Measurements from ENCODE around the gene ADAMTSL1. TPM values are rescaled to one million over a fixed set of nuclear protein-coding genes. Genes with fewer than 3 reads are reported as not detected.

ADAMTSL1 gene, protein sequence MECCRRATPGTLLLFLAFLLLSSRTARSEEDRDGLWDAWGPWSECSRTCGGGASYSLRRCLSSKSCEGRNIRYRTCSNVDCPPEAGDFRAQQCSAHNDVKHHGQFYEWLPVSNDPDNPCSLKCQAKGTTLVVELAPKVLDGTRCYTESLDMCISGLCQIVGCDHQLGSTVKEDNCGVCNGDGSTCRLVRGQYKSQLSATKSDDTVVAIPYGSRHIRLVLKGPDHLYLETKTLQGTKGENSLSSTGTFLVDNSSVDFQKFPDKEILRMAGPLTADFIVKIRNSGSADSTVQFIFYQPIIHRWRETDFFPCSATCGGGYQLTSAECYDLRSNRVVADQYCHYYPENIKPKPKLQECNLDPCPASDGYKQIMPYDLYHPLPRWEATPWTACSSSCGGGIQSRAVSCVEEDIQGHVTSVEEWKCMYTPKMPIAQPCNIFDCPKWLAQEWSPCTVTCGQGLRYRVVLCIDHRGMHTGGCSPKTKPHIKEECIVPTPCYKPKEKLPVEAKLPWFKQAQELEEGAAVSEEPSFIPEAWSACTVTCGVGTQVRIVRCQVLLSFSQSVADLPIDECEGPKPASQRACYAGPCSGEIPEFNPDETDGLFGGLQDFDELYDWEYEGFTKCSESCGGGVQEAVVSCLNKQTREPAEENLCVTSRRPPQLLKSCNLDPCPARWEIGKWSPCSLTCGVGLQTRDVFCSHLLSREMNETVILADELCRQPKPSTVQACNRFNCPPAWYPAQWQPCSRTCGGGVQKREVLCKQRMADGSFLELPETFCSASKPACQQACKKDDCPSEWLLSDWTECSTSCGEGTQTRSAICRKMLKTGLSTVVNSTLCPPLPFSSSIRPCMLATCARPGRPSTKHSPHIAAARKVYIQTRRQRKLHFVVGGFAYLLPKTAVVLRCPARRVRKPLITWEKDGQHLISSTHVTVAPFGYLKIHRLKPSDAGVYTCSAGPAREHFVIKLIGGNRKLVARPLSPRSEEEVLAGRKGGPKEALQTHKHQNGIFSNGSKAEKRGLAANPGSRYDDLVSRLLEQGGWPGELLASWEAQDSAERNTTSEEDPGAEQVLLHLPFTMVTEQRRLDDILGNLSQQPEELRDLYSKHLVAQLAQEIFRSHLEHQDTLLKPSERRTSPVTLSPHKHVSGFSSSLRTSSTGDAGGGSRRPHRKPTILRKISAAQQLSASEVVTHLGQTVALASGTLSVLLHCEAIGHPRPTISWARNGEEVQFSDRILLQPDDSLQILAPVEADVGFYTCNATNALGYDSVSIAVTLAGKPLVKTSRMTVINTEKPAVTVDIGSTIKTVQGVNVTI (N-terminal part only)
- total RNA-seq: not detected

GRCh38 chr9:18473652-18474279, at the start of gene ADAMTSL1:
Gene ADAMTSL1, plus strand, starts transcription at chr9:18474153. Its CDS starts 80 bp downstream, at chr9:18474233.
- no peak for DNase-seq

GRCh38 chr9:18427691-18428090, 46.3 kb upstream of the ADAMTSL1 start:
- DNase-seq: no peak

DNA sequence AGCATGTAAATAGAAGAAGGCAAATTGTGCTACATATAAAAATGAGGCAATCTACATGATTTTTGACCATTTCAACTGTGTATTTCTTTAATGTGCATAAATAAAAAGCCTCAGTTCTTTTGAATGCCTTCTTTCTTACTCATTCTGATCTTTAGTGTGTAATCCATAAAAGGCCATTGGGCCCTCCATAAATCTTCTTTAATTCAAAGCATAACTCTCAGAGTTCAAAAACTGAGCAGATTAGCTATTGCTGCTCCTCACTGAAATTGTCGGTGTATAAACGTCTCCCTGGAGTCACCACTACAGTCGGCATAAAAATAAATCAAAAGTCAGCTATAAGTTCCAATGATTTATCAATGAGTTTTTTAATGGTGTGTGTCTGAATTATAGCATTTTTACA, 45.3 kb upstream of the ADAMTSL1 start:
- no peak for DNase-seq

- DNase-seq: no peak
Measured at GRCh38 chr9:18429070-18429469, 44.9 kb upstream of the ADAMTSL1 start.

GRCh38 chr9:18433620-18434019, 40.3 kb upstream of the ADAMTSL1 start:
- no peak for DNase-seq

- DNase-seq: no peak
Measured at GRCh38 chr9:18437315-18438201, 36.4 kb upstream of the ADAMTSL1 start.

DNA sequence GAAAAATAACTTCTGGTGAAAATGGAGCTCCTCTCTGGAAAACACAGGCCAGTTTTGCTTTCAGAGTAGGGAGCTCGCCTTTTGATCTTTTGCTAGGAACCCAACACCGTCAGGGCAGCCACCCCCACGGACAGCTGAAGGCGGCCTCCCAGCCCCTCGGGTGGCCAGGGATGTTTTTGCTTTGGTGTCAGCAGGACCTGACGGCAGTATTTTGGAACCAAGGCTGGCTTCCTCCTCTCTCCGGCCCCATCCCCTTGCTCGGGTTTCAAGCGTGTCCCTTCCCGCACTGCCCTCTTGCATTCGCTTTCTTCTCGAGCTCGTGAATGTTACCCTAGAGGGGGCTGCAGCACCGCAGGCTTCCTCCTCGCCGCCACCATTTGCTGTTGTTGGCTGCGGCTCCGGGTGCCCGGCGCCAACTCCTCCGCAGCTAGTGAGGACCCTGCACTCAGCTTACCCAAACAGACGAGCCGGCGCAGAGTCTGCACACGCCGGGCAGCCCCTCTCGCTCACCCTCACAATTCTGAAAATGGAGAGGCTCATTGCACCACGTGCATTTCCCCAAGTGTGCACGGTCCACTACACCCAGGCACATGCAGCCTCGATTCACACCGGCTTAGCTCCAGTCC, 35.5 kb upstream of the ADAMTSL1 start:
- no peak for DNase-seq

DNA sequence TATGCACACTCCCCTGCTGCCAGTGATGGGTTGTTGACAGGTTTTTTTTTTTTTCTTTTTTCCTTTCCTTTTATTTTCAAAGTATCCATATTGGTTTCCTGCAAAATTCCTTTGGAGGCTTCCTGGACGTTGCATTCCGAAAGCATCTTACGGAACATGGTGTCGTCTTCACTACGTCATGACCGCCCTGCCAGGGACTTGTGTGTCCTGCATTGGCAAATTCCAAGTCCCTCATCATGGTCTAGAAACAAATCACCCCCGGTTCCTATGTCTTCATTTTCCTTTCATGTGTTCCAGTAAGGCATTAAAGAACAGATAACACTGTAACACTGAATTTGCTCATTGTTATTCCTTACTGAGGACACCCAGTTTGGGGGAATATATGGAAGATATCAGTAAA, 35.0 kb upstream of the ADAMTSL1 start:
- DNase-seq: no peak

DNA sequence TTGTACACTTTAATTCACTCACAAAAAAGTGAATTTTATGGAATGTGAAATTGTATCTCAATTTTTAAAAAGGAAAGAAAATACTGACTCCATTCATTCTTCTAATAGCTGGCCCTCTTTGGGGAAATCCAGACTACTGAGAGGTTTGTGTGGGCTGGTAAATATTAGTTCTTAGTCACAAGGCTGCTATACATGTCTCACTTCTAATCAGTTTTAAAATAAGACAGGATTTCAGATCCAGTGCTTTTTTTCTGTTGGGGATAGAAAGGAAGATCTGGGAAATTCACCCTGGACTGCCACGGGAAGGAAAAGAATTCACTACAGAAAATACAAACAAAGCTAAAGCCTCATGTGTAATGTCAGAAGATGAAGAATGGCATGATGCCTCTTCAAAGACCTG, 32.7 kb upstream of the ADAMTSL1 start:
- no peak for DNase-seq

DNA sequence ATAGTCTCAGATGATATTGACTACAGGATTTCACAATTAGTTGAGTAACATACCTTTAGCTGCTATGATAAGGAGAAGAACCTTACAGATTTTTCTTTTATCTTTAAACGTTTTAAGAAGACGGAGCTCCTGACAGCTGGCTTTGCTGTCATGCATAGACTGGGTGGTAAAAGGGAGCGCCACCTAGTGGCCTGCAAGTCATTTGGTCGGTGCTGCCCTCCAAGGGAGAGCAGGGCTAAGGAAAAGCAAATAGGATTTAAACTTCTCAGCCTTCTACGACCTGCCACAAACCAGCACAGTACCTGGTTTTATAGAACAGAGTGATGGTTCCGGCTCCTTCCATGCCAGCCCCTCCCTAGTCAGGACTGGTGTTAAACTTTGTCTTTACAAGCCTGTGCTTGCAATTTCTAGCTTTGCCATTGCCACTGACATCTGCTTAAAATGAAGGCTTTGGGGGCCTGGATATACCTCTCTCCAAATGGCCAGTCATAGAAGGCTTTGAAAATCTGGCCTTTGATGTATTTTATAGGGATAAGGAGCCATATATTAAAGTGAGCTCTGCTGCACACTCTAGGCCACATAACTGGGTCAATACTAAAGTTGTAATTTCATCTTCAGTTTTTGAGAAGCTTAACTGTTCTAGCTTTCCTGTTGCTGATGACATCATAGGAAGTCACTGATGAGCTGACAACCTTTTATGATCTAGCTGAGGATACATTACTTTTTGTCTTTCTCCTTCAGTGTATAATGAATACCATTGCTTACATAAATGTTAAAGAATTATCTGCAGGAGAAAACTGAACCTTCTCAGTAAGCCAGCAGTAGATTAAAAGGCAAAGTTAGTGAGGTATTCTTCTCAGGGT, 31.1 kb upstream of the ADAMTSL1 start:
- no peak for DNase-seq

GRCh38 chr9:18447131-18447530, 26.8 kb upstream of the ADAMTSL1 start:
- DNase-seq: no peak

- DNase-seq: no peak
Measured at GRCh38 chr9:18447541-18447940, 26.4 kb upstream of the ADAMTSL1 start.

GRCh38 chr9:18448101-18448500, 25.9 kb upstream of the ADAMTSL1 start:
- no peak for DNase-seq

DNA sequence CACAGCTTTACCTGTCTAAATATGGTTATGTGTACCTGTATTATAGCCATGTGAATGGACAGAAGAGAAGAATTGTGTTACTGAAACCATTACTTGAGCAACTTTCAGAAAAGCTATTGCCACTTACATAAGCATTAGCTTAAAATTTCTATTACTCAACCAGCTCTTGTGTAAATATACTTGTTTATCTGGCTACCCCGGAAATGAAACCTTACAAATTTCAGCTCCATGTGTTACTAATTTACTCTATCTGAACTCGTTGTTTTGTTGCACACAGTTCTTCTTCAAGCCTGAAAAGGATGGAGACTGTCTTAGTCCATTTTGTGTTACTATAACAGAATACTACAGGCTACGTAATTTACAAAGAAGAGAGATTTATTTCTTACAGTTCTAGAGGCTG, 22.5 kb upstream of the ADAMTSL1 start:
- DNase-seq: no peak

GRCh38 chr9:18452276-18452675, 21.7 kb upstream of the ADAMTSL1 start:
- no peak for DNase-seq

- no peak for DNase-seq
Measured at GRCh38 chr9:18456624-18457237, 17.2 kb upstream of the ADAMTSL1 start.

DNA sequence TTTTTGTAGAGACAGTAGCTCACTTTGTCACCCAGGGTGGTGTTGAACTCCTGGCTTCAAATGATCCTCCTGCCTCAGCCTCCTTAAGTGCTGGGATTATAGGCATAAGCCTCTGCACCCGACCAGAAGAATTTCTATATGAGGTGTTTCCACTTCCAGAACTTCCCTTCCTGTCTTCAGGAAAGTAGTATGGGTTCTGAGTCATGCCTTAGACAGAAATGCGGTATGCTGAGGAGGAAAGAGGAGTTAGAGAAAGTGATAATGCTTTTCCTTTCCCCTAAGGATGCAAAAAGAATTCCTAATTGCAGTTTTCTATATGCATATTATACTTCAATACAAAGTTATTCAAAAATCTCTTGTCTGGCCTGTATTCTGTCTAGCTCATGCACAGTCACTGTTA, 16.4 kb upstream of the ADAMTSL1 start:
- no peak for DNase-seq

DNA sequence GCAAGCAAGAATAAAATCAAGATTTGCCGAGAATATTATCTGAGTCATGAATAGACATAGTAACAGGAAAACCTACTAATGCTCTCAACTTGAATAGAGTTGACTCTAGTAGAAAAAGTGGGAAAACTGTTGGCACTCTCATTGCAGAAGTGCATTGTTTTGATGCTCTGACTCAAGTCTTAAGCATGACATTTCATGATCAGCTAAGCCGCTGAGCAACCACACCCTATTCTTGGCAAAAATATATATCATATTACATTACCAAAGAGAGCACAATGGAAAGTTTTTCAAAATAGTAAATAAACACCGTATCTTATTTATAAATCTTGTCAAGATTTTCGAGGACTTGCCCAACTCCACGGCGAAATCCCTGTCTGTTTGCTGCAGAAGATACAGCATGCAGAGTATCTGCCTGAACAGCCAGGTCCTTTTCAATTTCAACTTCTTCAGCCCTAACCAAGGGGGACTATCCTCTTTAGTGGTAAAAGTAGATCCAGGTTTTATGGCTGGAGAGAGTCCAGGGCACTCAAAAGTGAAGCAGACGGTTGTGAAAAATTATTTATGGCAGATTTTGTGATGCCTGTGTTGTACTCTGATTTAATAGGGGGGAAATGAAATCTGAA, 13.9 kb upstream of the ADAMTSL1 start:
- no peak for DNase-seq

GRCh38 chr9:18461496-18461895, 12.5 kb upstream of the ADAMTSL1 start:
- DNase-seq: no peak

Data from effector CD4-positive, alpha-beta T cell (primary cell).